ENCODE results near the gene TRIM17.

The TRIM17 gene

GRCh38 chr1:228415853-228416216, 826 bp downstream of the TRIM17 start:
- Histone ChIP-seq H3K4me1 (ENCODE audit: insufficient read depth, low read length) (no peaks in the 10 kb centered on the region), H3K27me3 (ENCODE audit: insufficient read depth, low read length, poor library complexity) (no peaks in the 10 kb centered on the region), H2AFZ (ENCODE audit: low read depth, low read length) (no peak overlapping the region), H3K27ac (ENCODE audit: low read length) (no peak overlapping the region), H3K4me3 (ENCODE audit: low read depth in 1 of 2, low read length in 2 of 2) (no peak overlapping the region), H4K20me1 (ENCODE audit: insufficient read depth, low read length) (no peaks in the 10 kb centered on the region; the same call in 1 of the 2 replicates), H3K79me2 (ENCODE audit: insufficient read depth, low read length) (no peaks in the 10 kb centered on the region), H3K9ac (ENCODE audit: low read depth, low read length) (no peak overlapping the region), H3K9me3 (ENCODE audit: insufficient read depth, low read length, severe bottlenecking) (no peaks in the 10 kb centered on the region), H3K36me3 (ENCODE audit: insufficient read depth, low read length) (no peaks in the 10 kb centered on the region), H3K4me2 (ENCODE audit: insufficient read depth, low read length) (no peak overlapping the region)
- TF ChIP-seq EZH2 (IDR thresholded peaks at IDR 0.05; ENCODE audit: borderline replicate concordance, low read depth, low read length, severe bottlenecking): no peak
- TF ChIP-seq, protein P1, sequence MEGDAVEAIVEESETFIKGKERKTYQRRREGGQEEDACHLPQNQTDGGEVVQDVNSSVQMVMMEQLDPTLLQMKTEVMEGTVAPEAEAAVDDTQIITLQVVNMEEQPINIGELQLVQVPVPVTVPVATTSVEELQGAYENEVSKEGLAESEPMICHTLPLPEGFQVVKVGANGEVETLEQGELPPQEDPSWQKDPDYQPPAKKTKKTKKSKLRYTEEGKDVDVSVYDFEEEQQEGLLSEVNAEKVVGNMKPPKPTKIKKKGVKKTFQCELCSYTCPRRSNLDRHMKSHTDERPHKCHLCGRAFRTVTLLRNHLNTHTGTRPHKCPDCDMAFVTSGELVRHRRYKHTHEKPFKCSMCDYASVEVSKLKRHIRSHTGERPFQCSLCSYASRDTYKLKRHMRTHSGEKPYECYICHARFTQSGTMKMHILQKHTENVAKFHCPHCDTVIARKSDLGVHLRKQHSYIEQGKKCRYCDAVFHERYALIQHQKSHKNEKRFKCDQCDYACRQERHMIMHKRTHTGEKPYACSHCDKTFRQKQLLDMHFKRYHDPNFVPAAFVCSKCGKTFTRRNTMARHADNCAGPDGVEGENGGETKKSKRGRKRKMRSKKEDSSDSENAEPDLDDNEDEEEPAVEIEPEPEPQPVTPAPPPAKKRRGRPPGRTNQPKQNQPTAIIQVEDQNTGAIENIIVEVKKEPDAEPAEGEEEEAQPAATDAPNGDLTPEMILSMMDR (IDR thresholded peaks at IDR 0.05; ENCODE audit: borderline replicate concordance, extremely low read depth, low read length, poor library complexity, severe bottlenecking): no peak
- DNase-seq: no peak
- ATAC-seq (ENCODE audit: insufficient read depth, low read depth): no peak

DNA sequence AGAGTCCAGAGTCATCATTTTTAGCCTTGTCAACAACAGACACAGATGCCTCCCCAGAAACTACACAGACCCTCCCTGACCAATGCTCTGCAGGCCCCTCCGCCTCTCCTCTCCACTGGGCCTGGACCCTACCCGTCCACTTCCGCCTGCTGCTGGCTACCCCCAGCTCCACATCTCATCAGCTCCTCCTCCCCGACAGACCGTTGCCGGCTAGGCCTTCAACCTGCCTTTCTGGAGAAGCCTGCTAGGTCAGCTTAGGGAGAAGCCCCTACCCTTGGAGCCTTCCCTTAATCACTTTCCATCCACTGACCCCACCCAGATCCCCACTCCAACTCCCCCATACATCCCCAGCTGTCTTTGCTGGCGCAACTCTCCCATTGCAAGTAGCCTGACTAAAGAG, 1.4 kb downstream of the TRIM17 start:
- no peaks in the 10 kb centered on the region for H3K79me2 ChIP-seq (ENCODE audit: insufficient read depth, low read length)
- no peaks in the 10 kb centered on the region for H3K9me3 ChIP-seq (ENCODE audit: insufficient read depth, low read length, severe bottlenecking)
- H4K20me1 ChIP-seq (ENCODE audit: insufficient read depth, low read length): peaks cover 2% of the 10 kb centered on the region
- no peak for DNase-seq
- H3K36me3 ChIP-seq (ENCODE audit: insufficient read depth, low read length): no peaks in the 10 kb centered on the region
- H2AFZ ChIP-seq (ENCODE audit: low read depth, low read length): no peak overlapping the region
- no peak for ATAC-seq (ENCODE audit: insufficient read depth, low read depth)
- no peaks in the 10 kb centered on the region for H3K4me1 ChIP-seq (ENCODE audit: insufficient read depth, low read length)
- no peak for TF ChIP-seq EZH2 (IDR thresholded peaks at IDR 0.05; ENCODE audit: borderline replicate concordance, low read depth, low read length, severe bottlenecking)
- TF ChIP-seq, protein P1 (IDR thresholded peaks at IDR 0.05; ENCODE audit: borderline replicate concordance, extremely low read depth, low read length, poor library complexity, severe bottlenecking): no peak
- H3K9ac ChIP-seq (ENCODE audit: low read depth, low read length): no peak overlapping the region
- H3K27me3 ChIP-seq (ENCODE audit: insufficient read depth, low read length, poor library complexity): no peaks in the 10 kb centered on the region
- H3K27ac ChIP-seq (ENCODE audit: low read length): no peak overlapping the region
- no peak overlapping the region for H3K4me3 ChIP-seq (ENCODE audit: low read depth in 1 of 2, low read length in 2 of 2)
- H3K4me2 ChIP-seq (ENCODE audit: insufficient read depth, low read length): no peak overlapping the region

- peaks cover 4% of the 10 kb centered on the region for H4K20me1 ChIP-seq (ENCODE audit: insufficient read depth, low read length)
- H3K9me3 ChIP-seq (ENCODE audit: insufficient read depth, low read length, severe bottlenecking): no peaks in the 10 kb centered on the region
- H3K4me2 ChIP-seq (ENCODE audit: insufficient read depth, low read length): no peak overlapping the region
- DNase-seq (no peak), ATAC-seq (ENCODE audit: insufficient read depth, low read depth) (no peak)
- H3K4me3 ChIP-seq (ENCODE audit: low read depth in 1 of 2, low read length in 2 of 2): no peak overlapping the region
- H3K36me3 ChIP-seq (ENCODE audit: insufficient read depth, low read length): no peaks in the 10 kb centered on the region
- H3K79me2 ChIP-seq (ENCODE audit: insufficient read depth, low read length): no peaks in the 10 kb centered on the region
- H3K9ac ChIP-seq (ENCODE audit: low read depth, low read length): no peak overlapping the region
- no peaks in the 10 kb centered on the region for H3K4me1 ChIP-seq (ENCODE audit: insufficient read depth, low read length)
- no peak for TF ChIP-seq EZH2 (IDR thresholded peaks at IDR 0.05; ENCODE audit: borderline replicate concordance, low read depth, low read length, severe bottlenecking)
- TF ChIP-seq, protein P1 (IDR thresholded peaks at IDR 0.05; ENCODE audit: borderline replicate concordance, extremely low read depth, low read length, poor library complexity, severe bottlenecking): no peak
- no peak overlapping the region for H3K27ac ChIP-seq (ENCODE audit: low read length)
- H3K27me3 ChIP-seq (ENCODE audit: insufficient read depth, low read length, poor library complexity): no peaks in the 10 kb centered on the region
- no peak overlapping the region for H2AFZ ChIP-seq (ENCODE audit: low read depth, low read length)
These were observed 2.0 kb downstream of the TRIM17 start for GRCh38 chr1:228414511-228415211.
